Right atrium auricular region (tissue), 2 donors: Measurements from ENCODE around the gene USP22. TPM values are rescaled to one million over a fixed set of nuclear protein-coding genes. Genes with fewer than 3 reads are reported as not detected.
A peak's percentile ranks its signal among the peaks of the same experiment; 100 is the strongest.

Experiments used
- DNase-seq: peaks from one replicate; pipeline ENCODE4 v3.0.0-alpha.2; 2019; ENCODE audit warnings: low spot score
- H3K27ac ChIP-seq, 2 donors: fragments of 200-600 bp; sonication (generic); 1 replicate in 1 of 2; 2 replicates in 1 of 2; pipeline ENCODE4 v1.5.1; 2016 to 2019
- H3K27me3 ChIP-seq, 2 donors: fragments of 200-600 bp; sonication (generic); one replicate each; pipeline versions ENCODE4 v1.5.1 to v1.6.0; 2017 to 2019
- H3K36me3 ChIP-seq: fragments of 200-600 bp; sonication (generic); one replicate; pipeline ENCODE4 v1.5.1; 2016
- H3K4me1 ChIP-seq, 2 donors: fragments of 200-600 bp; sonication (generic); one replicate each; pipeline versions ENCODE4 v1.5.1 to v1.6.0; 2017 to 2019
- H3K4me3 ChIP-seq, 2 donors: fragments of 200-600 bp; sonication (generic); 1 replicate in 1 of 2; 2 replicates in 1 of 2; pipeline ENCODE4 v1.5.1; 2017 to 2019; ENCODE audit warnings: mild to moderate bottlenecking in 1 of 2, moderate library complexity in 1 of 2
- H3K9me3 ChIP-seq, 2 donors: fragments of 200-600 bp; sonication (generic); one replicate each; pipeline ENCODE4 v1.5.1; 2019
- CTCF ChIP-seq, 2 donors: fragments of 200-600 bp; sonication (generic); IDR thresholded peaks; one replicate each; pipeline ENCODE4 v1.5.1; 2019; ENCODE audit warnings: antibody characterized with exemption in 2 of 2
- total RNA-seq, 2 donors: library from RNA; depleted of rRNA; stranded (reverse); fragments of >200 nt; gene quantifications; one replicate each; pipeline ENCODE4 v1.1.0, GENCODE V29; 2016

The USP22 gene
- total RNA-seq, 2 donors from 2014 or later, result 151 to 179 TPM

DNA sequence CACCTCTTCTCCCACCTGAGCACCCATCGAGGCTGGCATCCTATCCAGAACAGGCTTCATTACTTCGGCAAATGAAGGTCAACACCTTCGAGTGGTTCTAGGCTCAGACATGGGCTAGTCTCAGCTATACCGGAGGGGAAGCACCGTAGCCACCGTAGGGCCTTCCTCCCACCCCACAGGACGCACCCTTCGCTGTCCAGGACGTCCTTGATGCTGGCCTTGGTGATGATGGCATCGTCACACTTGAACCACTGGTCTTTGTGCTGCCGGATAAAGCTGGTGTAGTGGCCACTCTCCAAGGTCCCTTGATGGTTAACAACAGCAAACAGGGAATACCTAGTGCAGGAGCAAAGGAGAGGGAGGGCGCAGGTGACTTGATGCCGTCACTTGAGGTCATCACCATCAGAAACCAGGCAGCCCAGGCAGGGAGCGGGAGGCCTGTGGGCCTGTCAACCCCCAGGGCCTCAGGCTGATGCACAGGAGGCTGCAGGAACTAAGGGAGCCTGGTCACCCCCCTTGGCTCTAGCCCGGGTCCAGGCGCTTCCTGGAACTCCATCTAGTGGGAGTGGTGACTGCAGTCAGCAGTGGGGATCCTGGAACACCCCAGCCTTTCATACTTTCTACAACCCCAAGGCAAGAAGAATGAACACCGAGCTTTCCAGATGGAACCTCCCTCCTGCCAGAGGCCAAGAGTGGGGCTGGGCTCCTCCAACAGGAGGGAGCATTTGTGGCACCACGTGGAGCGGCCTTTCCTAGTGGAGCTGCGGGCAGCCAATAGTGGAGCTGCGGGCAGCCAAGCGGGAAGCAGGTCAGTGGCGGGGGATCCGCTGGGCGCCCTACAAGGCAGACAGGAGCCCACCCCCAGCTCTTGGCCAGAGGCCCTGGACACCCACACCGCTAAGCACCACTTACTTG, 38.5 kb downstream of the USP22 start:
- no peak overlapping the region for H3K27ac ChIP-seq
- no peak for DNase-seq
- no peaks in the 10 kb centered on the region for H3K9me3 ChIP-seq
- H3K4me1 ChIP-seq, result peaks cover 0 to 33% of the 10 kb centered on the region in 2 donors
- peaks cover 94% of the 10 kb centered on the region for H3K36me3 ChIP-seq
- no peak overlapping the region for H3K4me3 ChIP-seq
- TF ChIP-seq CTCF (IDR thresholded peaks at IDR 0.05), result no peak
- H3K27me3 ChIP-seq, result no peaks in the 10 kb centered on the region

DNA sequence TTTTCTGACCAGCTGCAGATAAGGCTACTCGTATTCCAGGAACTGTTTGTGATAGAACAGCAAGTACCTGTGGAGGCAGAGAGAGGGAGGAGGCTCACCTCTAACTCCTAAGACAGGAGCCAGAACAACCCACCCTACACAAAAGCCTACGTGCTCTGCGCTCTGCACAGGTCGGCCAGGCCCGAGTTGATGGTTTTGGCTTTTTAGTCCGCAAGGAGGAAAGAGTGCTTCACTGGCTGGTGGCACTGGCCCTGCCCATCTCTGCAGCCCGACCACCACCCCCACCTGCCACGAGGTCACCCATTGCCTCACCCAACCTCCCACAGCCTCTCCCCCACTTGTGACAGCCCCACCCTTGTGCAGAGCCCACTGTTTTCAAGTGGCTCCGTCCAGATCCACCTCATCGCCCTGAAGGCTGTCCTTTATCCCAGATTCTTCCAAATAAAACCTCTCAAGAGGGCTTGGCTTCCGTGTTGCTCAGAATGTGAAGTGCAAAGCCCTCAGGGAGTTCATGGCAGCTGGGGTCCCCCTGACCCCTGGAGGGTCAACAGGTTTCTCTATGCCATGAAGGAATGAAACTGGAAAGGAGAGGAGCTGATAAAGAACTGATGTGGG, 39.7 kb downstream of the USP22 start:
- DNase-seq, result no peak
- peaks cover 0 to 44% of the 10 kb centered on the region in 2 donors for H3K4me1 ChIP-seq
- peak overlapping the region in 1 of 2 donors; percentile 25 for H3K27ac ChIP-seq
- no peak for TF ChIP-seq CTCF (IDR thresholded peaks at IDR 0.05)
- H3K9me3 ChIP-seq, result no peaks in the 10 kb centered on the region
- peaks cover 82% of the 10 kb centered on the region for H3K36me3 ChIP-seq
- H3K4me3 ChIP-seq, result no peak overlapping the region
- H3K27me3 ChIP-seq, result no peaks in the 10 kb centered on the region

GRCh38 chr17:21002309-21003006, 40.4 kb downstream of the USP22 start:
- peaks cover 75% of the 10 kb centered on the region for H3K36me3 ChIP-seq
- no peaks in the 10 kb centered on the region for H3K9me3 ChIP-seq
- no peaks in the 10 kb centered on the region for H3K27me3 ChIP-seq
- no peak for TF ChIP-seq CTCF (IDR thresholded peaks at IDR 0.05)
- H3K4me3 ChIP-seq, result no peak overlapping the region
- DNase-seq, result no peak
- peaks cover 0 to 51% of the 10 kb centered on the region in 2 donors for H3K4me1 ChIP-seq
- H3K27ac ChIP-seq, result peak overlapping the region in 1 of 2 donors; percentile 61

DNA sequence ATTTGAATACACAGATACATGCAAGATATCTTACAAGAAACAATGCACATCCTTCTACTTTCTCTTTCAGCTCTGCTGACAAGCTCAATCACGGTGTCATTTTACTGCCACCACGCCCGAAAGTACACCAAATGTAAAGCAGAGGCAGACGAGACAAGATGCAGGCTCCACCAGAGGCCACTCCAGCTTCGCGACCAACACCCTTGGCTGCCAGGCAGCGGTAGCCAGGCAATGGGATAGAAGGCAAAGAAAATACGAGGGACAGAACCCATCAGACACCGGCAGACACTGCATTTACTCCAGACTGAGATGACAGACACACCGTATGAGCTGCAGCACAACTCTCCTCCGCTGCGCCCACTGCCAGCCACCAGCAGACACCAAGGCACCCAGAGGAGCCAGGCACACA, 41.0 kb downstream of the USP22 start:
- Histone ChIP-seq H3K4me3 (no peak overlapping the region), H3K4me1 (peaks cover 0 to 56% of the 10 kb centered on the region in 2 donors), H3K27me3 (no peaks in the 10 kb centered on the region), H3K36me3 (peaks cover 69% of the 10 kb centered on the region), H3K9me3 (no peaks in the 10 kb centered on the region), H3K27ac (peak overlapping the region; percentile 27 to 61)
- TF ChIP-seq CTCF (IDR thresholded peaks at IDR 0.05), result no peak
- DNase-seq, result no peak

DNA sequence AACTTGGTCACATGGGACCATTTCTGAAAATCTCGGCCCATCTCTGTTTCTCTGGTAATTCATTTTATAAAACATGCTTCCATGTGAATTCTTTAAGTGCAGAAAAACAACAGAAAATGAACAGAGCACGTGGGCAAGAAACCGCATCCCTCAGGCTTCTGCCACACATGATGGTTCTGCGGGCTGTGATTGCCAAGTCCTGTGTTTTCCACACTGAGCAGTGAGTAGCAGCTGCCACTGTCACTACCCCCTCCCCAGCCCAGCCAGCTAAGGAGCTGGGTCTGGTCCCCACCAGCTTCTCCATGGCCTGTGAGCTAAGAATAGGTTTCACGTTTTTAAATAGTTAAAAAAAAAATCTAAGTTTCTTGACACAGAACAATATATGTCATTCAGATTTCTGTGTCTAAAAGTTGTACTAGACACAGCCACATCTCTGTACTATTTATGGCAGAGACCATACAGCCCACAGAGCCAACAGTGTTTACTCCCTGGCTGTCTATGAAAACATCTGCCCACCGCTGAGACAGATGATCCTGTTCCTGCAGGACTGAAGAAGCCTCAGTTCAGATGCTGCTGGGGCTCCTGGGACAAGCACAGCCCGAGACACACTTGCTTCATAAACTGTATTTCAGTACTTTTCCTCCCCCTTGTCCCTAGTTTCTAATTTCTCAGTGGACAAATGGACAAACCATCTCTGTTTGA, 41.5 kb downstream of the USP22 start:
- Histone ChIP-seq H3K36me3 (peaks cover 63% of the 10 kb centered on the region), H3K27me3 (no peaks in the 10 kb centered on the region), H3K27ac (peak overlapping the region; percentile 27 to 61), H3K4me1 (peaks cover 0 to 61% of the 10 kb centered on the region in 2 donors), H3K9me3 (no peaks in the 10 kb centered on the region), H3K4me3 (no peak overlapping the region)
- DNase-seq, result no peak
- no peak for TF ChIP-seq CTCF (IDR thresholded peaks at IDR 0.05)
